PC-9 (cell line): ENCODE data around the gene PANX2.

ENCODE experiments used
- CTCF ChIP-seq: fragments of 200-600 bp; sonication (generic); conservative IDR thresholded peaks from 2 replicates; pipeline ENCODE4 v1.6.1; 2017; ENCODE audit warnings: mixed run types, antibody characterized with exemption, mild to moderate bottlenecking, moderate library complexity
- EZH2 ChIP-seq: fragments of 200-600 bp; sonication (generic); IDR thresholded peaks from 2 replicates; pipeline ENCODE4 v1.8.0; 2017; ENCODE audit warnings: antibody characterized with exemption, low read depth

- no peak for TF ChIP-seq EZH2
- no peak for TF ChIP-seq CTCF
Measured at GRCh38 chr22:50129121-50129736, 41.3 kb upstream of the PANX2 start.
